NCI-H345 (cell line): Measurements from ENCODE around the gene CALML6.

Experiments used
- DNase-seq: peaks from one replicate; lab custom pipeline; 2025; lab: John Stamatoyannopoulos, UW

CALML6 gene

DNA sequence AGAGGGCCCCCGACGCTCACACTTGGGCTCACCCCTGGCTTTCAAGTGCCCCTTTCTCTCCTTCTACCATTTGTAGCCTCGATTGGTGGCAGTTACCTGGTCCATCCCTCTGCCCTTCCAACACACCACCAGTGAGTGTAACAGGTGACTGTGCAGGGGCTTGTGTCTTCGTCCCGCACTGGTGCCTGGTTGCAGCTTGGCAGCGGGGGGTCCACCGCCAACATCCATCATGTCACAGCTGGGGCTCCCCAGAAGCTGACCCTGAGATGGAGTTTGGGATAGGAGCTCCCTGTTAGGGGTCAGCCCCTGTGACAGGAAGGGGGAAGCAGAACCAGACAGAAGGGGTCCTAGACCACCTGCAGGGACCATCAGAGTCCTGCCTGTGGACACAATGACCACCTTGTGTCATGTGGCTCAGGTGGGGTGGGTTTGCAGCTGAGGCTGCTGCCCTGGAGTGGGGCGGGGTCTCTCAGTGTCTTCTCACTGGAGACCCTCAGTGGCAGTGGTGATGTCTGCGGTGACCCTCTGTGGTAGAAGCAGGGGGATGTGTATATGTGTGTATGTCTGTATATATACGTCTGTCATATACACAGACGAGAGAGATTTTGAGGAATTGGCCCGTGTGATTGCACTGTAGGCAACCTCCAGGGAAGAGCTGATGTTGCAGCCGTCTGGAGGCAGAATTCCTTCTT, 3.6 kb upstream of the CALML6 start:
- DNase-seq = no peak

DNA sequence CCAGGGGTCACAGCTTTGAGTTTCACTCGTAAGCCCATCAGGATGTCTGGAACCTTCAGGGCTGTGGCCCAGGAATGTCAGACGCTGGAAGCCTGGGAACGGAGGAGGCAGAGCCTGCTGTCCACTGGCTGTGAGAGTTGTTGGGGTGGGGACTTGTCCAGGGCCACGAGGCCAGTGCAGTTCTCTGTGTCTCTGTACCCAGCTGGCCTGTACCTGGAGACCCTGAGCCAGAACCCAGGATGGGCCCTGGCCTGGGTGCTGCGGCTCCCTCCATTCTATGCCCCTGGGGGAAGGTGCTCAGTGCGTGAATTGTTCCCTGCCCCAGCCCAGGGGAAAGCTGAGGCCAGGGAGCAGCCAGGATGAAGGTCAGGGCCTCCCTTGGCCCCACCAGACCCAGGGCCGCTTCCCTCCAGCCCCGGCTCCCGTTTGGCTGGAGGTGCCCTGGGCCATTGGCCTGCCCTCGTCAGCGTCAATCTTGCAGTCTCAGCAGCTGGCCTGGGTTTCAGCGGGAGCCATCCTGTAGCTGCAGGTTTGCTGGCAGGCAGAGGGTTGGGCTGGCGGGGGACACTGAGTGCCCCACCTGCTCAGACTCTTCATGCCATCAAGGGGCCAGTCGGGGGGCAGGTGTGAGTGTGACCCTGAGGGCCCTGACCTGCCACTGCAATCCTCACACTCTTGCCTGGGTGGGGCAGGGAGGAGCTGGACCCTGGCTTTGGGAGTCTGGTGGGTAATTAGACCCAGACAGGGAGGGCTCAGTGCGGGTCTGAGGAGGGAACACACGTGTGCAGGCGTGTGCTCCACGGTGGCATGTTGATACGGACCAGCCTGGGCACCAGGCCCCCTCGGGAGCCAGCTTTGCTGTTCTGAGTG, 724 bp upstream of the CALML6 start:
- DNase-seq = no peak

DNA sequence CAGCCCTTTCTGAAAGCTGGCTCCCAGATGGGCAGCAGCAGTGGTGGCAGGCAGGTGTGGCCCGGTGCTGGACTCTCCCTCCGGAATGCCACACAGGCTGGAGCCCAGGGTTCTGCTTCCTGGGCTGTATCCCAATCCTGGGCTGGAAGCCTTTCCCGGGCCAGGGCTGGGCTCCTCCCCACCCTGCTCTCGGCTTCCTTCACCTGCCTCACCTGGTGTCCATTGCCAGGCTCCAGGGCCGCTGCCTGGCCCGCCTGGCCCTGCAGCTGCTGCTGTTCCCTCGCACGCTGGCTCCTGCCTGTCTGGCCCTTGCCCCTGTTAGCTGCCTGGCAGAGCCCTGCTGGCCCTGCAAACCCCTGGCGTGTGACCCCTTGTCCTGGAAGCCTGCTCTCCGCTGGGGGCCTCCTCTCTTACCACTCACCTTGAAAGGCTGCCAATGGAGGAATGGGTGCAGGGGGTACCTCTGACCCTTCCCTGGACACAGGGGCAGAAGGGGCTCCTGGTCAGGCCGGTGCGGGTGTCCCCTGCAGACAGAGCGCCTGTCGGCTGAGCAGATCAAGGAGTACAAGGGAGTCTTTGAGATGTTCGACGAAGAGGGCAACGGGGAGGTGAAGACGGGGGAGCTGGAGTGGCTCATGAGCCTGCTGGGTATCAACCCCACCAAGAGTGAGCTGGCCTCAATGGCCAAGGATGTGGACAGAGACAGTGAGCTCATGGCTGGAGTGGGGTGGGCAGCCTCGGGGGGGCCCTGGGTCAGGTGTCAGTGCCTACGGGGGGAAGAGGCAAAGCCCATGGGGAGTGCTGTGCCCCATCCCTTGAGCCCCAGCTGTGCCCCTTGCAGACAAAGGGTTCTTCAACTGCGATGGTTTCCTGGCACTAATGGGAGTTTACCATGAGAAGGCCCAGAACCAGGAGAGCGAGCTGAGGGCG, 1.1 kb downstream of the CALML6 start:
- no peak for DNase-seq

DNA sequence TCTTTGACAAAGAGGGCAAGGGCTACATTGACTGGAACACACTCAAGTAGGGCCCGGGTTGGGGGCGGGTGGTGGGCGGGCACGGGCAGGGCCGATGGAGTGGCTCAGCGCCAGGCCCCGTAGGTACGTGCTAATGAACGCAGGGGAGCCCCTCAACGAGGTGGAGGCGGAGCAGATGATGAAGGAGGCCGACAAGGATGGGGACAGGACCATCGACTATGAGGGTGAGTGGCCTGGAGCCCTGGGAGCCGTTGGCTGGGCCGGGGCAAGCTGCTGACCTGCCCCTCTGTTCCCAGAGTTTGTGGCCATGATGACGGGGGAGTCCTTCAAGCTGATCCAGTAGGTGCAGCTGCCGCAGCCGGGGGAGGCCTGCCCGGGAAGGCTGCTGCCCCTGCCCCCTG, 1.8 kb downstream of the CALML6 start:
- DNase-seq = no peak

DNA sequence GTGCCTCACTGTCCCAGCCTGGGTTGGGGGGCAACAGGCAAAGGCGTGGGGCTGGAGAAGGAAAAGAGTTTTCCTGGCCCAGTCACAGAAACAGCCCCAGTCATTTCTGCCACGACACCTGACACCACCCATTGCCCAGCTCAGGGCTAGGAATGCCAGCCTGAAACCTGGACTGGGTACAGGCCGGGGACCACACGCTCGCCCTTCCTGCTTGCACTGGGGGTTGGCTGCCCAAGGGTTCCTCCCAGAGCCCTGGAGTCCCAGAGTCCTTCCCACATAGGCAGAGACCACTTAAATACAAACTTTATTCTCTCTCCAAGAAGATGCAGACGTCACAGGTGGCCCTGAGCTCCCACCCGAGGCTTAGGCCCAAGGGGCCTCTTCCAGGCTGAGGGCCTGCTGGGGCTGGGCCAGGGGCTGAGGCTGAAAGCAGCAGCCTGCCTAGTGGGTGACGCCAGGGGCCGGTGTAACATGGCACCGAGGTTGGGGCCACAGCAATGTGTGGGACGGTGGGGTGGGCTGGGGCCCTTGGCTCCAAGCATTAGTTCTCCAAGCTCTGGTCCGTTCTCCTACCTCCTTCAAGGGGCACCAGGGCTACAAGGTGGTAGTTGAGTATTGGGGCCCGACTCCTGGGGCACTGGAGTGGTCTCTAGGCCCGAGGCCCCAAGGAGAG, 2.4 kb downstream of the CALML6 start:
- DNase-seq = no peak

GRCh38 chr1:1917995-1918900, 3.2 kb downstream of the CALML6 start:
- DNase-seq = no peak

GRCh38 chr1:1918901-1919303, 3.8 kb downstream of the CALML6 start, which contains the start of gene TMEM52:
Gene TMEM52, minus strand, starts transcription at chr1:1919279. Its CDS starts 14 bp downstream, at chr1:1919265.
- DNase-seq = no peak

- DNase-seq = peak; percentile 99
Measured at GRCh38 chr1:1919304-1920056, 4.4 kb downstream of the CALML6 start.

DNA sequence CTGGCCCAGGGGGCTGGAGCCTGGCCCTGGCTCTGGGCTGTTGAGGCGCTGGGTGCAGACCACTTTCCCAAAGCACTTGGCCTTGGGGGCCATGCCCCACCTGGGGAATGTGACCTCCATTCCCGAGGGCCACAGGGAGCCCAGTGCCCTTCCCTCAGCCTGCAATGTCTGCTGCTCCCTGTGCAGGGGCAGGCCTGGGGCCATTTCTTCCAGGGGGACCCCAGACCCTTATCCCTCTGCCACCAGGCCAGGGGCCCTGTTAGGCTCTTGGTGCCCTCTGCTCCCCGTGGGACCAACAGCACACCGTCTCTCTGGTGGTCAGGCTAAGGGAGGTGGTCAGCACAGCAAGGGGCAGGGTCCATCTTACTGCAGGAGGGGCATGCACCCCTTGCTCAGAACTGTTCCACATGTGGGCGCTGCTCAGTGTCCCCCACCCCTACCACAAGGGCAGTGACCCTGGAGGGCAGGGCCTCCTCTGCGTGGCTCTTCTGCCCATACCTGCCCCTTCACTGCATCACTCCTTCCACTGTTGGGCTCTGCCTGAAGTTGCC, 5.1 kb downstream of the CALML6 start:
- no peak for DNase-seq

DNA sequence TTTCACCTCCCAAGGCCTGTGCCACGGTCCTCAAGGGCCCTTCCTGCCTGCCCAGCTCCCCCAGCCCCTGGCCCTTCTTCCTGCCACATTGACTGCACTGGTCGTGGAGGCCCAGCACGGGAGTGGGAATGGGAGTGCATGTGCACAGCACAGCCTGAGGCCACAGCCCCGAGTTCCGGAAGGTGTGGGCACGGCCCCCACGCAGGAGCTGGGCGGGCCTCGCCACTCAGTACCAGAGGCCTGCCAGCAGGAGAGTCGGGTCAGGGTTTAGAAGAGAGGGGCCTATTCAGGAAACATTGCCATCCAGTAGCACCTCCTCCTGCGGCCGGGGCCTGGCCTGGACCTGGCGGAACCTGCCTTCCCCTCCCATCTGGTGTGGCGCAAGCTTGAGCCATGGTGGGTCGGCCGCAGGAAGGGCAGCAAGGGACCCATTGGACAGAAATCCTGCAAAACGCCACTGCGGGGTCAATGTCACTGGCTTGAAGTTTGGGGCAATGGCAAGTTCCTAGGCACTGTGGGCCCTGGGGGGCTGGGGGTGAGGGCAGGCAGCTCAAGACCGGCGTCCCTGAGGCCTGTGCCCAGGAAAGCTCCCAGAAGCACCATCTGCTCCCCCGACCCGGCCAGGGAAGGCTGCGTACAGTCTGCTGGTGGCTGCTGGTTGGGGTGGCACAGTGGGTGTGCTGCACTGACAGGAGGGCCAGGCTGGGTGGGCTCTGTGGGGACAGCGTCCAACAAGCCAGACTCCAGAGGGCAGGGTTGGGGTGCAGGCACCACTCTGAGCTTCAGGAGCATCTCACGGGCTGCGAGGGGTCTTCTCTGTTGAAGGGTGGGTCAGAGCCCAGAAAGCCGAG, 5.8 kb downstream of the CALML6 start:
- no peak for DNase-seq

DNA sequence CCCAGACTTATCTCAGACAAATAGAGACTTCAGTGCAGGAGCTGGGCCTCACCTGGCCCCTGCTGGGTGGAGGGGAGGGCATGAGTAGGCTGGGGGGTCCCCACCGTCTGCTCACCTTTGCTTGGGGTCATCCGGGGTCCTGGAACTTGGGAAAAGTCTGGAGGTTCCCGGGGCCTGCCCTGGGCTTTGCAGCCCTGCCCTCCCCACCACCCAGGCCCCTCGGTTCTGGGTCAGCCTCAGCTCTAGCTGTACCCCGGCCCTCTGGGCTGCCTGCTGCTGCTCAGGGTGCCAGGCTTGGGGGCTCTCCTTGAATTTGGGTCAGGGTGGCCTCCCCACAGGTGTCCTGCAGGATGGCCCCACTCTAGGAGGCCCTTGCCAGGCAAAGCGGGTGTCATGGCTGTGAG, 6.4 kb downstream of the CALML6 start:
- DNase-seq = no peak

- no peak for DNase-seq
Measured at GRCh38 chr1:1921901-1922701, 7.0 kb downstream of the CALML6 start.

DNA sequence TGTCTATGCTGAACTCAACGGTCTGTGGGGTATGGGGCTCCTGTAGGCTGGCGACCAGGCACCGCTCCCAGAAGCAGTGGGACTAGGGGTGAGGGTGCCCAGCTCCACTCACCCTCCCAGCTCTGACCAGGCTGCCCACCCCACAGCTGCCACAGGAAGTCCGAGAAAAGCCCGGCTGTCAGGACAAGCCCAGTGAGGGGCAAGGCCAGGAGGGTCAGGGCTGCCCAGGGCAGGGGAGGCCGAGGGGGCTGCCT, 7.6 kb downstream of the CALML6 start:
- DNase-seq = no peak

- no peak for DNase-seq
Measured at GRCh38 chr1:1922956-1923833, 8.1 kb downstream of the CALML6 start.

- no peak for DNase-seq
Measured at GRCh38 chr1:1924386-1924785, 9.3 kb downstream of the CALML6 start.

- DNase-seq = no peak
Measured at GRCh38 chr1:1924849-1925248, 9.8 kb downstream of the CALML6 start.
